ENCODE measurements around the gene ARSA. TPM values are rescaled to one million over a fixed set of nuclear protein-coding genes. Genes with fewer than 3 reads are reported as not detected.

Gene ARSA
- total and polyA plus RNA-seq, 11 donors: 16.7 to 40.5 (median 26.1) TPM

- peaks cover 0 to 36% (median 7%) of the 10 kb centered on the region in 12 donors for H3K4me1 ChIP-seq
- peaks cover 4 to 57% (median 24%) of the 10 kb centered on the region in 9 donors for H3K27me3 ChIP-seq
- DNase-seq (peak in 3 of 5 donors; percentile 47 to 59 (median 58)), ATAC-seq (peak; percentile 26 to 61 (median 37))
- H3K27ac ChIP-seq: peak overlapping the region; percentile 70 to 98 (median 92)
- TF ChIP-seq POLR2A (IDR thresholded peaks at IDR 0.05) (no peak), CTCF (IDR thresholded peaks at IDR 0.05) (no peak)
- H3K9me3 ChIP-seq: no peaks in the 10 kb centered on the region
- peaks cover 0 to 9% (median 0%) of the 10 kb centered on the region in 9 donors for H3K36me3 ChIP-seq
- 40 to 57% (median 52%) methylated on average over 11 of the region's 11 CpGs for WGBS, 4 donors
- intact Hi-C loops (cut with DNase I): loop anchor here in 6 of 10 donors (1.0 to 5.0 kb wide), 6 partner anchors 15 to 44 kb away; partner anchors contain the start of gene ARSA (in 4 of the 6)
- H3K4me3 ChIP-seq: peak overlapping the region in 8 of 12 donors; percentile 5 to 74 (median 30)
Measured at GRCh38 chr22:50671641-50672040, 43.7 kb upstream of the ARSA start.

- TF ChIP-seq CTCF (IDR thresholded peaks at IDR 0.05) (no peak), POLR2A (IDR thresholded peaks at IDR 0.05) (no peak)
- Histone ChIP-seq H3K4me3 (no peak overlapping the region), H3K36me3 (peaks cover 0 to 6% (median 0%) of the 10 kb centered on the region in 9 donors), H3K4me1 (peaks cover 0 to 36% (median 7%) of the 10 kb centered on the region in 12 donors), H3K27ac (peak overlapping the region; percentile 70 to 98 (median 92)), H3K27me3 (peaks cover 4 to 55% (median 24%) of the 10 kb centered on the region in 9 donors), H3K9me3 (no peaks in the 10 kb centered on the region)
- DNase-seq (no peak), ATAC-seq (no peak)
- intact Hi-C loops (cut with DNase I): loop anchor here in 5 of 10 donors (5.0 kb wide), 3 partner anchors 39 to 44 kb away; partner anchors contain the start of gene ARSA (in 4 of the 5)
- WGBS, 4 donors: 52 to 60% (median 57%) methylated on average over 10 of the region's 10 CpGs
Measured at GRCh38 chr22:50670914-50671538, 43.1 kb upstream of the ARSA start.

- H3K36me3 ChIP-seq: peaks cover 0 to under 1% (median 0%) of the 10 kb centered on the region in 9 donors
- peaks cover 4 to 50% (median 24%) of the 10 kb centered on the region in 9 donors for H3K27me3 ChIP-seq
- TF ChIP-seq CTCF (IDR thresholded peaks at IDR 0.05) (no peak), POLR2A (IDR thresholded peaks at IDR 0.05) (no peak)
- intact Hi-C loops (cut with DNase I): loop anchor here in 5 of 10 donors (5.0 kb wide), 3 partner anchors 38 to 43 kb away; partner anchors contain the start of gene ARSA (in 4 of the 5)
- H3K27ac ChIP-seq: peak overlapping the region; percentile 70 to 98 (median 92)
- peaks cover 0 to 36% (median 7%) of the 10 kb centered on the region in 12 donors for H3K4me1 ChIP-seq
- H3K9me3 ChIP-seq: no peaks in the 10 kb centered on the region
- H3K4me3 ChIP-seq: no peak overlapping the region
- WGBS, 4 donors: 24 to 63% (median 50%) methylated on average over 4 of the region's 4 CpGs
- ATAC-seq (no peak), DNase-seq (no peak)
Measured at GRCh38 chr22:50670513-50670912, 42.6 kb upstream of the ARSA start.

GRCh38 chr22:50665738-50666137, 37.8 kb upstream of the ARSA start:
- Histone ChIP-seq H3K36me3 (no peaks in the 10 kb centered on the region), H3K27ac (no peak overlapping the region), H3K4me1 (peaks cover 0 to 7% (median 2%) of the 10 kb centered on the region in 12 donors), H3K27me3 (peaks cover 0 to 13% (median 0%) of the 10 kb centered on the region in 9 donors), H3K9me3 (no peaks in the 10 kb centered on the region), H3K4me3 (no peak overlapping the region)
- no peak for TF ChIP-seq CTCF (IDR thresholded peaks at IDR 0.05)
- TF ChIP-seq POLR2A (IDR thresholded peaks at IDR 0.05): no peak
- intact Hi-C loops (cut with DNase I): no loop called here
- ATAC-seq: no peak
- WGBS, 4 donors: 56 to 79% (median 65%) methylated on average over 2 of the region's 2 CpGs
- DNase-seq: no peak

All from heart left ventricle (tissue), 16 donors.